IPS-NIHi7 (cell line): Measurements from ENCODE around the gene P2RX4.
"Not testable (repeated sequence)": the region's sequence is repeated elsewhere in the genome, so short reads cannot be mapped to it uniquely, and the experiment has no call there.

ENCODE experiments used
- DNase-seq: peaks from one replicate; pipeline ENCODE4 v3.0.0; 2012; ENCODE audit warnings: mixed read lengths; ENCODE audit errors: extremely low spot score

P2RX4 gene

GRCh38 chr12:121209624-121210572, at the start of gene P2RX4:
TSS of gene P2RX4 (plus strand) at chr12:121210129. CDS start at chr12:121210165, 36 bp downstream.
- DNase-seq = peak; percentile 96

- no peak for DNase-seq
Measured at GRCh38 chr12:121162384-121162783, 47.5 kb upstream of the P2RX4 start.

- DNase-seq = no peak
Measured at GRCh38 chr12:121162985-121163384, 46.9 kb upstream of the P2RX4 start.

GRCh38 chr12:121164839-121165238, 45.1 kb upstream of the P2RX4 start:
- DNase-seq = not testable (repeated sequence)

GRCh38 chr12:121165316-121165715, 44.6 kb upstream of the P2RX4 start:
- no peak for DNase-seq

- no peak for DNase-seq
Measured at GRCh38 chr12:121166356-121166755, 43.6 kb upstream of the P2RX4 start.

- DNase-seq = no peak
Measured at GRCh38 chr12:121167232-121167820, 42.6 kb upstream of the P2RX4 start.

- no peak for DNase-seq
Measured at GRCh38 chr12:121167951-121168350, 42.0 kb upstream of the P2RX4 start.

GRCh38 chr12:121170151-121170550, 39.8 kb upstream of the P2RX4 start:
- no peak for DNase-seq

GRCh38 chr12:121170611-121171260, 39.2 kb upstream of the P2RX4 start:
- DNase-seq = no peak

GRCh38 chr12:121172145-121172544, 37.8 kb upstream of the P2RX4 start:
- no peak for DNase-seq

- DNase-seq = no peak
Measured at GRCh38 chr12:121175383-121176119, 34.4 kb upstream of the P2RX4 start.

- DNase-seq = no peak
Measured at GRCh38 chr12:121176826-121177529, 33.0 kb upstream of the P2RX4 start.

- no peak for DNase-seq
Measured at GRCh38 chr12:121181181-121181580, 28.7 kb upstream of the P2RX4 start.

GRCh38 chr12:121182222-121182893, 27.6 kb upstream of the P2RX4 start:
- DNase-seq = no peak

GRCh38 chr12:121184425-121184824, 25.5 kb upstream of the P2RX4 start:
- no peak for DNase-seq

GRCh38 chr12:121184984-121185889, 24.7 kb upstream of the P2RX4 start:
- no peak for DNase-seq

- DNase-seq = no peak
Measured at GRCh38 chr12:121186826-121187225, 23.1 kb upstream of the P2RX4 start.

- DNase-seq = no peak
Measured at GRCh38 chr12:121187501-121187900, 22.4 kb upstream of the P2RX4 start.

- DNase-seq = no peak
Measured at GRCh38 chr12:121188227-121188626, 21.7 kb upstream of the P2RX4 start.
